HG02642 (cell line): ENCODE data around the gene TAOK3.
"Not testable (repeated sequence)": the region's sequence is repeated elsewhere in the genome, so short reads cannot be mapped to it uniquely, and the experiment has no call there.

Experiments
- ATAC-seq: cut with Tn5 transposase; IDR thresholded peaks from one replicate; pipeline ENCODE4 v1.9.1; 2021; ENCODE audit warnings: mild to moderate bottlenecking; ENCODE audit not compliant: unreplicated experiment, poor library complexity

Gene TAOK3

DNA sequence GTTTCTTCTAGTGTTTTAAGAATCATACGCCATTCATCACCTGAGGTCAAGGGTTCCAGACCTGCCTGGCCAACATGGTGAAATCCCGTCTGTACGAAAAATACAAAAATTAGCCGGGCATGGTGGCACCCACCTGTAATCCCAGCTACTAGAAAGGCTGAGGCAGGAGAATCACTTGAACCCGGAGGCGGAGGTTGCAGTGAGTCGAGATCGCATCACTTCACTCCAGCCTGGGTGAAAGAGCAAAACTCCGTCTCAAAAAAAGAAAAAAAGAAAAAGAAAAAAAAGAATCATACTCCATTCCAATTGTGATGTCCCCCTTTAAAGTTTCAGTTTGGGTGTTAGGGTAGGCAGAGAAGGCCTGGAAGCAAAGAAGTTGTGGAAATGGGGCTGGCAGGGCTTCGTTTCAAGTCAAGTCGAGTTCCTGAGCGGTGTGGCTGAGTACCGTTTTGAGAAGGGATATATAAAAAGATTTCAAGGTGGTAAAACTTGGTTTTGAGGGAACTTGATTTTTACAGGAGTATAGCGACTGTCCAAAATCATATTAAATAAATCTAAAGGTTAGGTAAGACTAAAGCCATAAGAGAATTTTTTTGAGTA, 1.5 kb upstream of the TAOK3 start:
- no peak for ATAC-seq

DNA sequence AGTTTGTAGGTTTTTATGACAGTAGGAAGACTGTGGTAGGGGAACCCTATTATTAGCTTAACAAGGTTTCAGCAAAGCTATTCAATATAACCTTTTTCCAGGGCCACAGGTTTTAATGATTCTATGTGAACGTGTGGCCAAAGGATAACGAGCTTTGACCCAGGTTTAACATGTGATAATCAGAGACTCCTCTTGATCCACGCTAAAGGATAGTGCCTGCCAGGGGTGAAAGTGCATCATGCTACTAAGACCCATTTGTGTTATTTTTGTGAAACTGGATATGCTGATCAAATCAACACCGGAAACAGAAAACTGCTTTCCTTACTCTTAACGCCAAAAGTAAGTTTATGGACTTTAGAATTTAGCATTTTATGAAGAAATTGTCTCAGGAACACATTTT, 909 bp upstream of the TAOK3 start:
- ATAC-seq: no peak

DNA sequence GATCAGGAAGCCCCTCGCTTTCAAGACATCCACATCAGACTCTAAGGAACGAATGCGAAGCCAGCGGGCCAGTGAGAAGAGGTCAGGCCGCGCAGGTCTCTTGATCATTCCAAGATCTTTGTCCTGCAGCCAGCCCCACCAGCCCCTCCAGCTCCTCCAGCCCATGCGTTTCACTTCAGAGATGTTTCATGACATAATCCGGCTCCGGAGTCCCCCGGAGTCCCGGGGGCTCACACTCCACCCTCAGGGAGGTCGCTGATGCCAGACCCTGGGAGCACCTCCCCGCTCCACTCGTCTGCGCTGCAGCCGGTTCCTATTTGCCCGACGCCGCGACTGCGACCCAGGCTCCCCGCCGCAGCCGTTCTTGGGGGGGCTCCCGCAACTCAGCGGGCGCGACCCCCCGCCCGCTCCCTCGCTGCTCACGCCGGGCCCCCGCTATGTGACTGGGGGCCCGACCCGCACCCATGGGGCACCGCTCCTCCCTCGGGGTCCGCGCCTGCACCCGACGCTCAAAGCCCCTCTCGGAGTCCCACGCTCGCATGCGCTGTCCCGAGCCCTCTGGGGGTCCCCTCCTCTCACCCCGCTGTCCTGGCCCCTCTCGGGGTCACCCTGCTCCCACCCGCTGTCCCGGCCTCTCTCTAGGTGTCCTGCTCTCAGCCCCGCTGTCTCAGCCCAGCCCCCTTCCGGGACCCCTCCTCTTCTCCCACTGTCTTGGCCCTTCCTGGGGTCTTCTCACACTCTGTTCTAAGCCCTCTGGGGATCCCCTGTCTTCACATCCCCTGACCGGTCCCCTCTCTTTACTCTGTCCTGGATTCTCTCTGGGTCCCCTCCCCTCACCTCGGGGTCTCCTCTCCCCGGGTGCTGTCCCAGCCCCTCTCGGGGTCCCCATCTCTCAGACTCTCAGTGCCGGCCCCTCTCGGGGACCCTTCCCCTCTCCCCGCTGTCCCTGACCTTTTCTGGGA, 1.1 kb downstream of the TAOK3 start:
- ATAC-seq: no peak

DNA sequence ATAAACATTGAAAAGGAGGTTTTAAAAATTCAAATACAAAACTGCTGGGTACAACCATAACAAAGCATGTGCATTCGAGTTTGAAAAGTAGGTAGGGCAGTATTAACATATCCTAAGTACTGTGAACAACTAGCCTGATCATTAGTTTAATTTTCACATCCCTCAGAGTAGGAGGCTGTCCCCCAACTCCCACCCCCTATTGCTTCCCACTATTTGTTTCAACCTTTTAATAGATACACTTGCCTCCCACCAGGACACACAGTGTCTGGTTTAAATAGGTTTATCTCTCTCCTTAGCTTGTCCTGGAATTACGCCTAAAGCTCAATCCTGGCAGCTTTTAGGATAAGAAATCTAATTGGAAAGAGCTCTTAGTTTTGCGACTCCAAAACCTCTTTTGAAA, 2.1 kb downstream of the TAOK3 start:
- no peak for ATAC-seq

DNA sequence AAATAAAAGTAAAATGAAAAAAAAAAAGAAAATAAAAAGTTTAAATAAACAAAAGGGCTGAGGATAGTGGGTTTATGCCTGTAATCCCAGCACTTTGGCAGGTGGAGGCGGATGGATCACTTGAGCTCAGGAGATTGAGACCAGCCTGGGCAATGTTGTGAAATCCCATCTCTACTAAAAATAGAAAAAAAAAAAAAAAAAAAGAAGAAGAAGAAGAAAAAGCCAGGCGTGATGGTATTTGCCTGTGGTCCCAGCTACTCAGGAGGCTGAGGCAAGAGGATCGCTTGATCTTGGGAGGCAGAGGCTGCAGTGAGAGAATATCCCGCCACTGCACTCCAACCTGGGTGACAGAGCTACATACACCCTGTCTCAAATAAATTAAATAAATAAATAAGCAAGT, 3.9 kb downstream of the TAOK3 start:
- no peak for ATAC-seq

DNA sequence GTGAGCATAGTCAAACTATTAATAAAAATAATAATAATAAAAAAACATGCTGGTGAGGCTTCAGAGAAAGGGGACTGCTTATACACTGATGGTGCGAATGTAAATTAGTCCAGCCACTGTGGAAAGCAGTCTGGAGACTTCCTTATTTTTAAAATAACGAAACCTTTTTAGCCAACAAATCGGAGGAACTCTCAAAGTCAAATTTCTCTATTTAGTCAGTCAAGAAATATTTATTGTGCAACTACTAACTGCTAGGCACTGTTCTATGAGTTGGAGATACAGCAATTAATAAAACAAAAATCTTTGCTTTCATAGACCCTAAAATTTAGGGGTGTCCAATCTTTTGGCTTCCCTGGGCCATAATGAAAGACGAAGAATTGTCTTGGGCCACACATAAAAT, 10.8 kb downstream of the TAOK3 start:
- ATAC-seq: no peak

DNA sequence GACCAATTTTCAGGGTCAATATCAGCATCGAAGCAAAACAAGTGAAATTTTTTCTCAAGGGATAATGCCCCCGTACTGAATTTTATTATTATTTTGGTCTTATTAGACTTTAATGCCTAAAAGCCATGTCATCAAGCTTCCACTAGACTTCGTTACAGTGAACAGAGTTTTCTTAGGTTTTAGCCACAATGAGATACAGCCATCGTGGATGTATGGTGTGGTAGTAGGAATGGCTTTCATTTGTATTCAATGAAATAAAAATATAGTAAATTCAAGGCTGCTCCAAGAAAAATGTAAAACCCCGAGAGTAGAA, 11.7 kb downstream of the TAOK3 start:
- no peak for ATAC-seq

DNA sequence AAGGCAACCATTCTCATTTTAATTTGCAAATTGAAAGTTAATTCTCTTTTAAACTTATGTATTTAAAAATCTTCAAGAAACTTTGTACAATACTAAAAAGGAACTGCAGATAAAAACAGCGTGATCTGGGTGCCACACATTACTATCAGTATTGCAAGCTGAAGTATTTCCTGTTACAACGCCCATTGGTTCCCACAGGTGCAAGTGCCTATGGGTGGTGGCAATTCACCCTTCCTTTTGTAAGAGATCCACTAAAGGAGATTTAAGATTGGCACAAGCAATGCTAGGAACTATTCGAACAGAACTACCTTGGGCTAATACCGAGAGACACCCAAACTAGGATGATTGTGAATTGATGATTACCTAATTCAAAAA, 13.2 kb downstream of the TAOK3 start:
- no peak for ATAC-seq

DNA sequence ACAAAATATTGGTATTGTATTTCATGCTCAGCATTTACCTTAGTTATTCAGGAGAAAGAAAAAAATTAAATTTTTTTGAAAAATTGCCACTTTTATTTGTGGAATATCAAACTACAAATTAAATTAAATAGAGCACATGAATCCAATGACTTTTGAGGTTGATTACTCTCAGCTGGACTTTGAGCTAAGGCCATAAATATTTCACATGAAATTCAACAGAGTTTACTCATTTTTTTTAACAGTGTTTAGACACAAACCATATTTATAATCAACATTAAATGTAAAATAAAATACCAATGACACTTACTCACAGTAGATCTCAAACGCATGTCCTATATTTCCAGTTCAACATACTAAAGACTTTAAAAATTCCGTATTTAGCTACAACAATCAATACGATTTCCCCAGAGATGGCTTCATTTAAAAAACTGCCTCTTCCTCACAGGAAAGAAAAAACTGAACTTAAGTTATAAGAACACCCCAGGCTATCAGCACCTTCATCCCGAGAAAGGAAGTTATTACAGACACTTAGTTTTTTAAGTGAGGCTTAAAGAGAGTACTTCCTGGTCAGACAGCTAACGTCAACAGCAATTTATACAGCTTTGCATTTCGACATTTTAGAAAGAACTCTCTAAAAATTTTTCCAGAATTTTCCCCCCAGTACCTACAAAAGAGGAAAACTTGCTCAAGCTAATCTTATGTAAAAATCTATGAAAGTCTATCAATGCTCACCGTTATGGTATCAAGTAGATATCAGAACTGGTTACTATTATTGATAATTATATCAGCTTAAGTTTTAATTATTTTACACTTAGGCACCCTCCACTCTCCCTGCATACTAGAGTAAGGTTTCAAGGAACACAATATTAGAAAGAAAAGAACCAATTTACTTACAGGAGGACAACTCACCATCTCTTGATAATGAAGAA, 13.8 kb downstream of the TAOK3 start:
- no peak for ATAC-seq

DNA sequence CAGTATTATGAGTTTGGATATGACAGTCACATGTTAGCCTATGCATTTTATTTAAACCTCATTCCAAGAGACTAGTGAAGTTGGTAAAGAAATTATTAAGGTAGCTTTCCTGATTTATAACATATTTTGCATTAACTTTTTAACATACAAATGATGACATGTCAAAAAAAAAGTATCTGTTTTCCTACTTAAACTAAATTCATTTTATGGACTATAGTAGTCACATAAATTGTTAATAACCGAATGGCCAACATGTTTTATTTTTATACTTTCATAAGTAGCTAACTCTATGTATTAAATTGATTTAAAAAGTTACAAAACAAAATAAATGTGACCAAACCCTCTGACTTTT, 14.7 kb downstream of the TAOK3 start:
- ATAC-seq: no peak

DNA sequence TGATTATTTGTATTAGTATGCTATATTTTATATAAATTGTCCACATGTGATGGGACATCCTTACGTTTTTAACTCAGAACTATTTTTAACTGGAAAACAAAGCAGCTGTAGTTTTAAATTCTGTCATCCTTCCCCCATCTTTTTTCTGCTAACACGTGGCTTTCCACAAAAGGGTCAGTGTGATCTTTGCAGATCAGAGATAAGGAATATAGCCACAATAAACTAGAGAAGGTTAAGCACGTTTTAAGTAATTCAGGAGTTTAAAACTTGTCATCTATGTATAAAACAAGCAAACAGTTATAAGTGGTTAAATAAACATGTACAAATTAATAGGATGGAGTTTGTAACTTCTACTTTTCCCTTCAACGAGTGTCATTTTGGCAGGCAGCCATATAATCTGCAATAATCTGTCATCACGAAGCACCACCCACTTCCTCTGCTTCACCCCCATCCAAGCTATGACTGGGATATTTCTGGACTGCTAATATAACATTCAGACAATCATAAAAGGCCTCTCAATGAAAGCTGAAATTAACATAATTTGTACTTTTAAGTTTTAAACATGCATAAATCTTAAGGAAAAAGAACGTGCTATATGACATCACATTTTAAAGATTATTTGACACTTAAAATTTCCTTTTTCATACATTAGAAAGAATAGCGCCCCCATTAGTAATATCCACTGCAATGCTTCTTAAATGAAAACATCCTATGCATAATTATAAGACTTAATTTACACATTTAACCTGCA, 15.3 kb downstream of the TAOK3 start:
- peak; percentile 55 for ATAC-seq

DNA sequence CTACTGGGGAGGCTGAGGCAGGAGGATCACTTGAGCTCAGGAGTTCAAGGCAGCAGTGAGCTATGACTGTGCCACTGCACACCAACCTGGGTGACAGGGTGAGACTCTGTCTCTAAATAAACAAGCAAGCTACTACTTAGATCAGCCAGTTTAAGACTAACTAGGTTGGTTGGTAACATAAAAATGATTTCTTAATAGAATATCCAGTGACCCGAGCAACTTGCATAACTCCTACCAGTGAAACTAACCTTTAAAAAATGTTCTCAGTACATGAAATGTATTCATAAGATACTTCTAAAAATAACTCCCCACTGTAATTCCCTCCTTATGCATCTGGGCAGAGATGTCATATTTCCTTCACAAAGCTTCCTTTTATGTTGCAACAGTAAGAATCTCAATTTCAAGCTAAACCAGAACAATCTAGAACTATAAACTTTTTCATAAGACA, 15.9 kb downstream of the TAOK3 start:
- no peak for ATAC-seq

DNA sequence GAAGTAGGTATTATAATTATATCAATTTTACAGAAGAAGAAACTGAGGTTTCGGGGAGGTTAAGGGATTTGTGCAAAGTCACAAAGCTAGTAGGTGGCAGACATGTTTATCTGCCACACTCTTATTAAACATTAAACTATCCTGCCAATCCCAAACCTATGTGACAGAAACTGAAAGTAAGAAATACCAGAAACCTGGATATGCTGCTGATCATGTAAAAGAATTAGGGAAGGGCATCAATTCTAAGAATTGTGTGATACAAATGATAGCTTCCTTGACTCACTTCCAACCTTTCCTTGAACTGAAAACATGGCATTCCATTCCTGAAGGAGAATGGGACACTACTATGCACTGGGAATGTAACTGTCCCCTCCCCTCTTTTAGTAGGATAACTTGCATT, 16.9 kb downstream of the TAOK3 start:
- ATAC-seq: no peak

DNA sequence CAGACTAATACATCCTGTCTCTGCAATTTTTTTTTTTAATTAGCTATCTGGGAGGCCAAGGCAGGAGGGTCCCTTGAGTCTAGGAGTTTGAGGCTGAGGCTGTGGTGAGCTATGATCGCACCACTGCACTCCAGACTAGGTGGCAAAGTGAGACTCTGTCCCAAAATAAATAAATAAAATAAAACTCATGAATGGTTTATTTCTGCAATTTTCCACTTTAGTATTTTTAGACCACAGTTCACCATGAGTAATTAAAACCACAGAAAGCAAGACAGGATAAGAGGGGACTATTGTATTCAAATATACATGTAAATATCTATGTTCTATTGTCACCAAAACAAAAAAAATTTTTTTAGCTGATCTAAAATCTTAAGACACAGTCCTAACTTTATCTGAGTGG, 17.8 kb downstream of the TAOK3 start:
- no peak for ATAC-seq

DNA sequence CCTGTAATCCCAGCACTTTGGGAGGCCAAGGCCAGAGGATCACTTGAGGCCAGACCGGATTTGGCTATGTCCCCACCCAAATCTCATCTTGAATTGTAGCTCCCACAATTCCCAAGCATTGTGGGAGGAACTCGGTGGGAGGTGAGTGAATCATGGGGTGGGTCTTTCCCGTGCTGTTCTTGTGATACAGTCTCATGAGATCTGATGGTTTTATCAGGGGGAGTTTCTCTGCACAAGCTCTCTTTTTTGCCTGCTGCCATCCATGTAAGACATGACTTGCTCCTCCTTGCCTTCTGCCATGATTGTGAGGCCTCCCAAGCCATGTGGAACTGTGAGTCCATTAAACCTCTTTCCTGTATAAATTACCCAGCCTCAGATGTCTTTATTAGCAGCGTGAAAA, 18.2 kb downstream of the TAOK3 start:
- ATAC-seq: not testable (repeated sequence)

DNA sequence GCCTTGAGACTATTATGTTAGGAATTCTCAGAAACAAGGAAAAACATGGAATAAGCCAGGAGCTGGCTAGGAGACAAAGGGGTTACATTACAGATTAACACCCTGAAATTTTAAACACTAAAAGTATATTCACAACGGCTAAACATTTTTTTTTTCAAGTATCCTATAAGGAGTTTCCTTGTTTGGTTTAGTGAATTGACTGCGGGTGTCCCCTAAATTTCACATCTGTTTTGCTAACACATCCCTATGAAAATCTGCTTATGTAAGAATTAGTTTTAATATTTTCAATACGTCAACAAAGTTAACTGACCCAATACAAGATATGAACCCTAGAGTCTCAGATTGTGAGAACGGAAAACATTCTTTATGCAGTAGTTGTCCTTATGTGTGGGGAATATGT, 19.0 kb downstream of the TAOK3 start:
- no peak for ATAC-seq

DNA sequence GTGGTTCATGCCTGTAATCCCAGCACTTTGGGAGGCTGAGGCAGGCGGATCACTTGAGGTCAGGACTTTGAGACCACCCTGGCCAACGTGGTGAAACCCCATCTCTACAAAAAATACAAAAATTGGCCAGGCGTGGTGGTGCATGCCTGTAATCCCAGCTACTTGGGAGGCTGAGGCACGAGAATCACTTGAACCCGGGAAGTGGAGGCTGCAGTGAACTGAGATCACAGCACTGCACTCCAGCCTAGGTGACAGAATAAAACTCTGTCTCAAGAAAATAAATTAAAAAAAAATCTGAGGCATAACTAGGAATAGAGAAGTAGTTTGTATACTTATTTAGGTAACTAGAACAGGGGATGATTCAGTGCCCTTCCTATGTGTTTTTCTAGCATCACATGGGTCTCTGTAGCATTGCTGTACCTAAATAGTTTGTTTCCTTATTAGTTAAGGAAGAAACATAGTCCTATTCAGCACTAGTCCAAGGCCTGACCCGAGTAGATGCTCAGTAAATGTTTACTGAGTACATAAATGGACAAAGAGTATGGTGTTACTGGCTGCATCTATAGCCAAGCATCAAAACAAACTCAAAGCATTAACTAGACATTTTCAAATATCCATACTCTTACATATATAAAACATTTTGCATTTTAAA, 21.7 kb downstream of the TAOK3 start:
- no peak for ATAC-seq

DNA sequence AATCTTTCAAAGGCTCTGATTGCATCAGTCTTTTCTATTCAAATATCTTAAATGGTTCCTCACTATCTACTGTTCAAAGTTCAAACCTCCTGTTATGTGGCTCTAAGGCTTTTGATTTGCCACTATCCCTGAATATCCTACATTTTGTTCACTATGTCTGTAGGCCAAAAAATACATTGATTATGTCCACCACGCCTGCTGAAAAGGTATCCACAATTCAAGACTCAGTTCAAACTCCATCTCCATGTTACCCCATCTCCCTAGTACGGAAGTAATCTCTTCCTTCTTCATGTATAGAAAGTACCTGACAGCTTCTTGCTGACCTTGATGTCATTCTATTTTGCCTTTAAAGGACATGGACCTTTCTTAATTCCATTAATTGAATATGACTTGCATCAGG, 24.8 kb downstream of the TAOK3 start:
- no peak for ATAC-seq

DNA sequence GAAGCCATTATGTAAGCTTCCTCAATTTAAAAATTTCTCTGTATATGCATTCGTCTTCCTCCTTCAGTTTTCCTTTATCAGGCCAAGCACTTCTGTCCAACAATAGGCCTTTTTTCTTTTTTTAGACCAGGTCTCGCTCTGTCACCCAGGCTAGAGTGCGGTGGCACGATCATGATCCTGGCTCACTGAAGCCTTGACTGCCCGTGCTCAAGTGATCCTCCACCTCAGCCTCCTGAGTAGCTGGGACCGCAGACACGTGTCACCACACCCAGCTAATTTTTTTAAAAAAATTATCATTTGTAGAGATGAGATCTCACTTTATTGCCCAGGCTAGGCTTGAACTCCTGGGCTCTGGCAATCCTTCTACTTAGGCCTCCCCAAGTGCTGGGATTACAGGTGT, 25.8 kb downstream of the TAOK3 start:
- ATAC-seq: peak; percentile 70

DNA sequence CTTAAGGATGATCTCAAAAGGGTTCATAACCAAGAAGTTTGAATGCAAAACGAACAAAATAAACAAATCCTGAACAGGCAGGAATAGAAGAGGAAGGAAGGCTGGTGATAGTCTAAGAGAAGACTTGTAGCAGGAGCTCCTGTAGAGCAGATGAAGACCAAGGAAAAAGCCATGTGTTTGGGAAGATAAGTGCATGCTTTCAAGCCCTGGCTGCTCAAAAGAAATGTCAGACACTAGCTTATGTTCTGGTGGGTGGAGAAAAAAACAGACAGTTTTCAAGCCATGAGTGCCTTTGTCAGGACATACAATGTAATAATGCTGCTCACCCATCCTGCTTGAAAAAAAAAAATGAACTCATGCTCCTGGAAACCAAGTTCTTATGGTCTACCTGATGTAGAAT, 27.4 kb downstream of the TAOK3 start:
- ATAC-seq: no peak
